H1 (cell line): ENCODE measurements around the gene PTAR1. TPM values are rescaled to one million over a fixed set of nuclear protein-coding genes. Genes with fewer than 3 reads are reported as not detected.
A peak's percentile ranks its signal among the peaks of the same experiment; 100 is the strongest.

Experiments
- CTCF ChIA-PET: fragments of 300-600 bp; sonication (Branson Sonifier 250); formaldehyde crosslinking; loops from one replicate; lab custom pipeline; 2021; ENCODE audit not compliant: partially characterized antibody; lab: Charles Lee
- POLR2A ChIA-PET: fragments of 300-600 bp; sonication (Branson Sonifier 250); formaldehyde crosslinking; loops from one replicate; lab custom pipeline; 2021; ENCODE audit warnings: inconsistent platforms; ENCODE audit not compliant: partially characterized antibody; lab: Charles Lee
- DNase-seq, 2 experiments: peaks; one replicate each; pipeline versions ENCODE4 v3.0.0 to v3.0.0-alpha.2; 2010 to 2022; ENCODE audit warnings: low spot score in 2 of 2, low read depth in 1 of 2, mixed read lengths in 1 of 2
- FAIRE-seq: peaks from 2 replicates; lab custom pipeline; 2011; peaks lifted over from hg19 to GRCh38; lab: Jason Lieb, UNC
- H2AFZ ChIP-seq: 2 replicates; pipeline ENCODE4 v1.8.1; 2012; ENCODE audit warnings: low read length, inconsistent platforms
- H2AK5ac ChIP-seq: 2 replicates; pipeline ENCODE4 v1.6.1; 2013; ENCODE audit warnings: low read depth, low read length
- H2BK120ac ChIP-seq: replicated peaks from 2 replicates; pipeline ENCODE3; 2013; ENCODE audit warnings: low read depth, low read length, inconsistent platforms
- H2BK12ac ChIP-seq: 2 replicates; pipeline ENCODE4 v1.6.1; 2013; ENCODE audit warnings: low read depth, low read length
- H2BK15ac ChIP-seq: 2 replicates; pipeline ENCODE4 v1.6.1; 2013; ENCODE audit warnings: low read length
- H2BK20ac ChIP-seq: 2 replicates; pipeline ENCODE4 v1.6.1; 2013; ENCODE audit warnings: low read length
- H2BK5ac ChIP-seq: 2 replicates; pipeline ENCODE4 v1.6.1; 2013; ENCODE audit warnings: low read depth, low read length
- H3K14ac ChIP-seq: 2 replicates; pipeline ENCODE4 v1.6.1; 2013; ENCODE audit warnings: inconsistent platforms; ENCODE audit not compliant: insufficient read length
- H3K18ac ChIP-seq: 2 replicates; pipeline ENCODE4 v1.6.1; 2013; ENCODE audit warnings: low read length; ENCODE audit errors: extremely low read depth
- H3K23ac ChIP-seq: 2 replicates; pipeline ENCODE4 v1.6.1; 2013; ENCODE audit warnings: inconsistent platforms; ENCODE audit not compliant: insufficient read length
- H3K23me2 ChIP-seq: 2 replicates; pipeline ENCODE4 v1.6.1; 2013; ENCODE audit warnings: low read depth, low read length
- H3K27ac ChIP-seq: 2 replicates; pipeline ENCODE4 v1.6.1; 2011; ENCODE audit warnings: low read depth, low read length, inconsistent platforms
- H3K27me3 ChIP-seq, 4 experiments: replicated peaks in 1 of 4; 1 replicate in 1 of 4; 2 replicates in 3 of 4; pipeline versions ENCODE4 v1.6.1 to v1.8.1; 2011 to 2013; ENCODE audit warnings: low read length in 3 of 4, mild to moderate bottlenecking in 3 of 4, inconsistent platforms in 2 of 4, mixed read lengths in 2 of 4, moderate library complexity in 1 of 4; ENCODE audit not compliant: control insufficient read depth in 3 of 4, insufficient read depth in 3 of 4; ENCODE audit errors: extremely low read depth in 1 of 4
- H3K36me3 ChIP-seq, 4 experiments: 2 replicates each; pipeline versions ENCODE4 v1.6.1 to v1.8.1; 2011 to 2013; ENCODE audit warnings: mild to moderate bottlenecking in 4 of 4, low read length in 3 of 4, moderate library complexity in 2 of 4, control low read depth in 1 of 4, inconsistent platforms in 1 of 4; ENCODE audit not compliant: insufficient read depth in 4 of 4, control insufficient read depth in 2 of 4
- H3K4ac ChIP-seq: replicated peaks from 2 replicates; pipeline ENCODE3; 2013; ENCODE audit warnings: low read length, low read depth, mixed read lengths, inconsistent platforms; ENCODE audit not compliant: insufficient read length
- H3K4me1 ChIP-seq, 4 experiments: replicated peaks in 1 of 4; 1 replicate in 1 of 4; 2 replicates in 3 of 4; pipeline versions ENCODE4 v1.6.1 to v1.8.1; 2011 to 2013; ENCODE audit warnings: low read length in 3 of 4, inconsistent platforms in 2 of 4, mixed read lengths in 1 of 4; ENCODE audit not compliant: insufficient read depth in 4 of 4, control insufficient read depth in 3 of 4
- H3K4me2 ChIP-seq, 2 experiments: 2 replicates each; pipeline versions ENCODE4 v1.6.1 to v1.8.1; 2011 to 2013; ENCODE audit warnings: low read depth in 2 of 2, low read length in 2 of 2, control low read depth in 1 of 2, inconsistent platforms in 1 of 2, mild to moderate bottlenecking in 1 of 2; ENCODE audit not compliant: insufficient read depth in 1 of 2
- H3K4me3 ChIP-seq, 4 experiments: fragments of 200-600, 300-600 bp in 1 of 4; sonication (generic), shearing (Covaris generic), sonication (Bioruptor Twin) in 1 of 4; 2 replicates each; pipeline versions ENCODE4 v1.5.1 to v1.8.1; 2011 to 2016; ENCODE audit warnings: low read length in 4 of 4, low read depth in 3 of 4, control low read depth in 2 of 4, inconsistent platforms in 2 of 4, mild to moderate bottlenecking in 2 of 4, mixed read lengths in 1 of 4, moderate library complexity in 1 of 4; ENCODE audit not compliant: insufficient read depth in 2 of 4; ENCODE audit errors: extremely low read depth in 1 of 4
- H3K56ac ChIP-seq: replicated peaks from 2 replicates; pipeline ENCODE3; 2013; ENCODE audit warnings: low read depth, mild to moderate bottlenecking, mixed read lengths, low read length, inconsistent platforms; ENCODE audit not compliant: insufficient read length
- H3K79me1 ChIP-seq: 2 replicates; pipeline ENCODE4 v1.6.1; 2013; ENCODE audit warnings: low read depth, low read length, control low read depth
- H3K79me2 ChIP-seq, 2 experiments: 2 replicates each; pipeline versions ENCODE4 v1.6.1 to v1.8.1; 2012 to 2013; ENCODE audit warnings: low read length in 2 of 2, mild to moderate bottlenecking in 2 of 2, inconsistent platforms in 1 of 2; ENCODE audit not compliant: insufficient read depth in 2 of 2, control insufficient read depth in 1 of 2
- H3K9ac ChIP-seq, 4 experiments: replicated peaks in 1 of 4; 1 replicate in 1 of 4; 2 replicates in 3 of 4; pipeline versions ENCODE4 v1.6.1 to v1.8.1; 2011 to 2013; ENCODE audit warnings: low read depth in 3 of 4, low read length in 3 of 4, control low read depth in 2 of 4, mild to moderate bottlenecking in 2 of 4, moderate library complexity in 2 of 4, inconsistent platforms in 1 of 4; ENCODE audit errors: extremely low read depth in 1 of 4
- H3K9me3 ChIP-seq, 2 experiments: 2 replicates each; pipeline versions ENCODE4 v1.6.1 to v1.8.1; 2012 to 2013; ENCODE audit warnings: mild to moderate bottlenecking in 2 of 2, moderate library complexity in 2 of 2, control low read depth in 1 of 2, inconsistent platforms in 1 of 2, low read depth in 1 of 2, low read length in 1 of 2, mixed read lengths in 1 of 2; ENCODE audit not compliant: insufficient read depth in 2 of 2
- H4K20me1 ChIP-seq, 2 experiments: replicated peaks in 1 of 2; 2 replicates each; pipeline versions ENCODE3 to v1.8.1; 2011 to 2013; ENCODE audit warnings: inconsistent platforms in 2 of 2, low read length in 2 of 2, mild to moderate bottlenecking in 1 of 2; ENCODE audit not compliant: insufficient read depth in 2 of 2, control insufficient read depth in 1 of 2
- H4K5ac ChIP-seq: 2 replicates; pipeline ENCODE4 v1.6.1; 2013; ENCODE audit warnings: low read length, low read depth, mixed read lengths, inconsistent platforms; ENCODE audit not compliant: insufficient read length
- H4K8ac ChIP-seq: 2 replicates; pipeline ENCODE4 v1.8.0; 2013; ENCODE audit warnings: mild to moderate bottlenecking, moderate library complexity, low read length, inconsistent platforms; ENCODE audit not compliant: insufficient read depth; ENCODE audit errors: extremely low read depth
- H4K91ac ChIP-seq: replicated peaks from 2 replicates; pipeline ENCODE3; 2013; ENCODE audit warnings: low read length, mixed read lengths, inconsistent platforms; ENCODE audit not compliant: insufficient read length
- BRCA1 ChIP-seq: IDR thresholded peaks from 2 replicates; pipeline ENCODE4 v1.6.1; 2012; ENCODE audit warnings: low read depth, low read length, improper control_type of control experiment
- CHD2 ChIP-seq: IDR thresholded peaks from 2 replicates; pipeline ENCODE4 v1.6.1; 2012; ENCODE audit warnings: low read length, improper control_type of control experiment
- CREB1 ChIP-seq: IDR thresholded peaks from 2 replicates; pipeline ENCODE4 v1.6.1; 2012; ENCODE audit warnings: inconsistent platforms
- HDAC2 ChIP-seq, 2 experiments: fragments of 300-600 bp in 1 of 2; sonication (generic) in 1 of 2; IDR thresholded peaks; 2 replicates each; pipeline ENCODE4 v1.6.1; 2011 to 2012; ENCODE audit warnings: low read depth in 2 of 2, low read length in 2 of 2, mild to moderate bottlenecking in 2 of 2, moderate library complexity in 2 of 2, borderline replicate concordance in 1 of 2, inconsistent platforms in 1 of 2
- HDAC6 ChIP-seq: IDR thresholded peaks from one replicate; pipeline ENCODE4 v1.7.1; 2012; ENCODE audit warnings: low read depth, mild to moderate bottlenecking, inconsistent platforms, low read length, moderate library complexity
- JUN ChIP-seq: IDR thresholded peaks from 2 replicates; pipeline ENCODE4 v1.6.1; 2011; ENCODE audit warnings: low read depth, mild to moderate bottlenecking, improper control_type of control experiment, low read length
- JUND ChIP-seq: IDR thresholded peaks from 2 replicates; pipeline ENCODE4 v1.6.1; 2011; ENCODE audit warnings: mild to moderate bottlenecking, improper control_type of control experiment, low read length
- RFX5 ChIP-seq: IDR thresholded peaks from 2 replicates; pipeline ENCODE4 v1.6.1; 2011; ENCODE audit warnings: low read depth, low read length, improper control_type of control experiment, borderline replicate concordance
- RNF2 ChIP-seq: fragments of 200-900, 300-1000 bp; sonication (generic); IDR thresholded peaks from 2 replicates; pipeline ENCODE4 v1.7.1; 2016; ENCODE audit warnings: borderline replicate concordance, low read depth, mild to moderate bottlenecking, antibody characterized with exemption, low read length; ENCODE audit not compliant: poor library complexity, severe bottlenecking; ENCODE audit errors: missing control alignments
- SP4 ChIP-seq: IDR thresholded peaks from 2 replicates; pipeline ENCODE4 v1.6.1; 2012; ENCODE audit warnings: low read length, inconsistent platforms
- TAF7 ChIP-seq: optimal IDR thresholded peaks from 2 replicates; pipeline ENCODE3; 2011; ENCODE audit warnings: low read depth, mild to moderate bottlenecking, inconsistent platforms, low read length, moderate library complexity, borderline replicate concordance
- TBP ChIP-seq: IDR thresholded peaks from 2 replicates; pipeline ENCODE4 v1.6.1; 2011; ENCODE audit warnings: low read depth, low read length, improper control_type of control experiment
- WGBS, 2 experiments: shearing (Covaris generic) in 1 of 2; methylation state at CpG; one replicate each; pipeline versions ENCODE4 v1.1.6 to v1.1.7; 2013 to 2015; ENCODE audit warnings: low lambda C conversion rate in 2 of 2, mixed read lengths in 2 of 2, inconsistent platforms in 1 of 2, low coverage in 1 of 2, missing lambda C conversion rate in 1 of 2; ENCODE audit not compliant: insufficient replicate concordance in 2 of 2, insufficient coverage in 1 of 2, insufficient read length in 1 of 2; ENCODE audit errors: extremely low coverage in 1 of 2, missing lambda C conversion rate in 1 of 2; 5-methylcytosine and 5-hydroxymethylcytosine counted together
- polyA plus RNA-seq, 7 experiments: library from polyadenylated mRNA; depleted of rRNA in 3 of 7; stranded (reverse) in 5 of 7; unstranded in 2 of 7; fragments of >200 nt in 5 of 7; fragments of 200-250 nt in 2 of 7; gene quantifications; 1 replicate in 5 of 7; 2 replicates in 1 of 7; 4 replicates in 1 of 7; pipeline versions ENCODE4 v1.2.1 to v1.2.3, GENCODE V29; 2011 to 2013; ENCODE audit warnings: missing spikeins in 2 of 7, mixed read lengths in 2 of 7
- total RNA-seq: library from RNA; stranded (reverse); fragmentation: NEBNext Ultra II Directional; extraction: Animal tissue kit (Norgen Biotek cat#: 25700); gene quantifications from 2 replicates; pipeline ENCODE4 v1.2.1, GENCODE V29; 2021

The PTAR1 gene
- total and polyA plus RNA-seq, 2 of the 8 experiments (the other 6 are each of a cell fraction or from before 2014, with no cell fraction given): 19.5 to 84.9 TPM

DNA sequence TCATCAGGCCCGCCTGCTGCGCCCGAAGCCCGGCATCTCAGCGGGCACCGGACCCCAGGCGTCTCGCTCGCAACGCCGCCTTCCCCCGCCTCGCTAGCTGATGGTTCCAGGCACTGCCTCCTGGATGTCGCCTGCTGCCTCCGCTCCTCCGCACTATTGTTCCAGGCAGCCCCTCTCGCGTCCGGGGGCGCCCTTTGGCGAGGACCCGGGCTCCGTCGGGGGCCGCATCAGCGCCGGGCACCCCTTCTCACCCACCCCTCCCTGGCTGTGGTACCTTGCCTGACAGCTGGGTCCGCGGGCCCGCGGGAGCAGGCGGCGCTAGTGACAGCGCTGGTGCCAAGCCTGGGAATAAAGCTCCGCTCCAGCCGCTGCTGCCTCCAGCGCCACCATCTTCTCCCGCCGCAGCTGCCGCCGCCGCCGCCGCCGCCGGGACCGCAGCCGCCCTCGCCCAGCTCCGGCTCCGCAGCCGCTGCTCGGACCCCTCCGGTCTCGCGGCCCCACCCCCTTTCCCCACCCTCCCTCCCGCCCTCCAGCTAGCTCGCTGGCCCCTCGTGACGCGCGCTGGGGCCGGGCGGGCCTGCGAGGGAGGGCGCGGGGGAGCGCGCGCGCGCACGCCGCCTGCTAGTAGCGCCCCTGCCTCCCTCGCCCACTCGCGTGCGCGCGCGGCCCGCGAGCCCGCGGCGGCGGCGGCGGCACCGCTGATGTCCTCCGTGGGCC, 87.8 kb downstream of the PTAR1 start, which contains the start of gene APBA1:
APBA1 (minus strand) TSS at position 493 of the 717 bp plus-strand sequence.
- CTCF ChIA-PET: interaction anchor here (0.5 to 3.3 kb wide), 22 partner anchors 11 to 402 kb away, joined by 3 to 14 read pairs (median 4); partner anchors contain the start of gene MAMDC2
- WGBS, 2 experiments: 1% methylated on average over 33 of the region's 92 CpGs; no CpG with 5 or more reads in 1 of the 2 experiments
- Histone ChIP-seq H3K27ac (no peak within 1 kb of the TSS), H3K9ac (peak within 1 kb of the TSS in 2 of 4 experiments; percentile 7 to 50; a peak in 3 of 7 replicates), H3K36me3 (no peaks in the 10 kb centered on the region), H4K8ac (peak within 1 kb of the TSS; percentile 89; the same call in 1 of the 2 replicates), H3K27me3 (peaks cover 8 to 23% (median 16%) of the 10 kb centered on the region in 4 experiments), H2BK20ac (no peak within 1 kb of the TSS), H3K9me3 (no peaks in the 10 kb centered on the region), H4K20me1 (peaks cover 0 to 4% of the 10 kb centered on the region in 2 experiments), H2AFZ (peak within 1 kb of the TSS; percentile 84; the same call in 1 of the 2 replicates), H3K4me3 (peak within 1 kb of the TSS; percentile 56 to 75 (median 64)), H3K4me1 (peaks cover 4 to 11% (median 5%) of the 10 kb centered on the region in 4 experiments; a peak in 4 of 7 replicates), H2BK12ac (peak within 1 kb of the TSS; percentile 65; the same call in 1 of the 2 replicates), H3K79me2 (no peaks in the 10 kb centered on the region; a peak in 1 of 4 replicates), H2AK5ac (no peak within 1 kb of the TSS), H3K79me1 (no peaks in the 10 kb centered on the region), H3K4ac (no peak within 1 kb of the TSS), H3K23ac (no peak within 1 kb of the TSS), H2BK5ac (no peak within 1 kb of the TSS; the same call in 1 of the 2 replicates), H2BK120ac (no peak within 1 kb of the TSS), H3K23me2 (peaks cover 8% of the 10 kb centered on the region; the same call in 1 of the 2 replicates), H3K18ac (no peak within 1 kb of the TSS; the same call in 1 of the 2 replicates), H2BK15ac (peak within 1 kb of the TSS; percentile 40; the same call in 1 of the 2 replicates), H3K14ac (no peak within 1 kb of the TSS), H4K5ac (no peak within 1 kb of the TSS), H4K91ac (no peak within 1 kb of the TSS), H3K4me2 (peak within 1 kb of the TSS; percentile 63 to 100), H3K56ac (no peak within 1 kb of the TSS)
- DNase-seq (peak in 1 of 2 experiments; percentile 80), FAIRE-seq (no peak)
- POLR2A ChIA-PET: interaction anchor here (0.7 to 1.0 kb wide), 2 partner anchors 88 to 89 kb away, joined by 3 to 4 read pairs; partner anchors contain the start of gene PTAR1
- TF ChIP-seq CHD2 (no peak), JUN (no peak), JUND (no peak), RFX5 (no peak), TBP (no peak), HDAC2 (IDR thresholded peaks at IDR 0.05; ENCODE audit: borderline replicate concordance in 1 of 2, low read depth in 2 of 2, low read length in 2 of 2) (peak in 1 of 2 experiments; percentile 35; a peak in 1 of 4 replicates), HDAC6 (no peak), CREB1 (no peak), RNF2 (no peak), SP4 (no peak), TAF7 (no peak), BRCA1 (no peak)
